Measurements from ENCODE around the gene KLHDC3. TPM values are rescaled to one million over a fixed set of nuclear protein-coding genes. Genes with fewer than 3 reads are reported as not detected.
A peak's percentile ranks its signal among the peaks of the same experiment; 100 is the strongest.

Gene KLHDC3
- total and polyA plus RNA-seq, 11 donors, result 79.4 to 180 (median 102) TPM

GRCh38 chr6:43016943-43017334, 2.9 kb downstream of the KLHDC3 start:
- peaks cover 0 to 42% (median 38%) of the 10 kb centered on the region in 9 donors for H3K36me3 ChIP-seq
- ATAC-seq, result peak in 1 of 4 donors; percentile 2
- no peaks in the 10 kb centered on the region for H3K9me3 ChIP-seq
- peak in 3 of 5 donors; percentile 34 to 60 (median 40) for DNase-seq
- H3K4me3 ChIP-seq, result peak overlapping the region in 9 of 12 donors; percentile 20 to 90 (median 67)
- WGBS, 4 donors, result 20 to 65% (median 41%) methylated on average over 5 to 12 of the region's 12 CpGs
- TF ChIP-seq POLR2A (IDR thresholded peaks at IDR 0.05) (no peak), CTCF (IDR thresholded peaks at IDR 0.05) (no peak)
- peaks cover 4 to 62% (median 53%) of the 10 kb centered on the region in 12 donors for H3K4me1 ChIP-seq
- H3K27ac ChIP-seq, result peak overlapping the region; percentile 64 to 97 (median 84)
- no peaks in the 10 kb centered on the region for H3K27me3 ChIP-seq
- intact Hi-C loops (cut with DNase I), result loop anchor here in 5 of 10 donors (5.0 to 10.0 kb wide), 3 partner anchors 35 to 112 kb away; partner anchors contain the start of gene CUL7 (in 4 of the 5)

- no peaks in the 10 kb centered on the region for H3K27me3 ChIP-seq
- TF ChIP-seq CTCF (IDR thresholded peaks at IDR 0.05) (no peak), POLR2A (IDR thresholded peaks at IDR 0.05) (no peak)
- H3K9me3 ChIP-seq, result no peaks in the 10 kb centered on the region
- intact Hi-C loops (cut with DNase I), result loop anchor here in 5 of 10 donors (5.0 to 10.0 kb wide), 3 partner anchors 33 to 114 kb away; partner anchors contain the start of gene CUL7 (in 4 of the 5)
- no peak for DNase-seq
- peaks cover 0 to 47% (median 38%) of the 10 kb centered on the region in 9 donors for H3K36me3 ChIP-seq
- ATAC-seq, result no peak
- no peak overlapping the region for H3K4me3 ChIP-seq
- peak overlapping the region in 1 of 12 donors; percentile 82 for H3K27ac ChIP-seq
- peaks cover 4 to 72% (median 60%) of the 10 kb centered on the region in 12 donors for H3K4me1 ChIP-seq
- 87 to 97% (median 91%) methylated on average over 2 of the region's 2 CpGs for WGBS, 4 donors
These were observed 5.1 kb downstream of the KLHDC3 start for GRCh38 chr6:43019152-43019551.

DNA sequence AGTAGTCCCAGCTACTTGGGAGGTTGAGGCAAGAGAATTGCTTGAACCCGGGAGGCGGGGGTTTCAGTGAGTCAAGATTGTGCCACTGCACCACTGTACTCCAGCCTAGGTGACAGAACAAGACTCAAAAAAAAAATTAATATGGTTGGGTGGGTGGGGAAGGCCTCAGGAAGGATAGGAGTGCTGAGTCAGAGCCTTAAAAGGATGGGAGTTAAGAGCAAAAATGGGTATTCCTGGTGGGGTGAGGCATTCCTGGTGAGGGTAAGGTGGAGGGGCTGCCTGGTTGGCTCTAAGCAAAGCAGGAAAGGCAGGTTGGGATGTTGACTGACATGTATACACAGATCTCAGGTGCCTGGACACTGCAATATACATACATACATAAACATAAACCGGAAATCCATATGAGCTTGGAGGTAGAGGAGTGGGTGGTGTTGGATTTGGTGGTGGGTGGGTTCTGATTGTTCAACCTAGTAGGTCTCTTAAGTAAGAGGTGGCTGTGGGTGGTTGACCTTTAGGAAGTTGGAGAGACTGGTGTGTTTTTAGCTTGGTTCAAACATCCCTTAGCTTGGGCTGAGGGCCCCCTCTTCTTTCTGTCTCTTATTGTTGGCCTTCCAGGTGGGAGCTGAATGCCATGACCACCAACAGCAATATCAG, 6.1 kb downstream of the KLHDC3 start:
- peaks cover 0 to 55% (median 48%) of the 10 kb centered on the region in 9 donors for H3K36me3 ChIP-seq
- 93 to 95% (median 94%) methylated on average over 3 of the region's 3 CpGs for WGBS, 4 donors
- no peak for ATAC-seq
- peak overlapping the region in 1 of 12 donors; percentile 98 for H3K4me3 ChIP-seq
- H3K4me1 ChIP-seq, result peaks cover 0 to 71% (median 54%) of the 10 kb centered on the region in 12 donors
- H3K27ac ChIP-seq, result peak overlapping the region in 3 of 12 donors; percentile 93 to 96 (median 94)
- no peaks in the 10 kb centered on the region for H3K9me3 ChIP-seq
- H3K27me3 ChIP-seq, result no peaks in the 10 kb centered on the region
- intact Hi-C loops (cut with DNase I), result loop anchor here in 1 of 10 donors (2.0 kb wide), 1 partner anchor 33 kb away; the partner anchor contains the start of gene CUL7
- DNase-seq, result no peak
- TF ChIP-seq POLR2A (IDR thresholded peaks at IDR 0.05) (no peak), CTCF (IDR thresholded peaks at IDR 0.05) (no peak)

DNA sequence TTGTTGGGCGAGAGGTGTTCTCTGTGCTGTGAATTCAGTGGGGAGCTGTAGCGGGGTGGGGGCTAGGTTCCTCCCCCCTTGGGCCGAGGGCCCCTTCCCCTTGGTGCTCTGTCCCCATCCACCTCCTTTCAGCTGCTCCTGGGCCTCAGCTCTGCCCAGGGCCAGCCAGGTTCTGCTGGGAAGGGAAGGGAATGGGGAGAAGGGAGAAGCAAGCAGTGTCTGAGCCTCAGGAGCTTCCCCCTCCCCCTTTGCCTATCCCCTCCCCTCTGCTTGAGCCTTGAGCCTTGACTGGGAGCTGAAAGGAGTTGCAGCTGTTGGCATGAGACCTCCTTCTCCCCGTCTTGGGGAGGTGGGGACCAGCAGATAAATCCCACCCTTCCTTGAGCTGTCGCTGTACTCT, 6.8 kb downstream of the KLHDC3 start:
- H3K4me3 ChIP-seq, result peak overlapping the region in 11 of 12 donors; percentile 72 to 98 (median 92)
- H3K9me3 ChIP-seq, result no peaks in the 10 kb centered on the region
- intact Hi-C loops (cut with DNase I), result loop anchor here in 1 of 10 donors (2.0 kb wide), 1 partner anchor 32 kb away; the partner anchor contains the start of gene CUL7
- DNase-seq (no peak), ATAC-seq (peak in 1 of 4 donors; percentile 2)
- no peak for TF ChIP-seq POLR2A (IDR thresholded peaks at IDR 0.05)
- peaks cover 0 to 64% (median 47%) of the 10 kb centered on the region in 12 donors for H3K4me1 ChIP-seq
- peak overlapping the region; percentile 7 to 96 (median 87) for H3K27ac ChIP-seq
- H3K27me3 ChIP-seq, result no peaks in the 10 kb centered on the region
- H3K36me3 ChIP-seq, result peaks cover under 1 to 62% (median 54%) of the 10 kb centered on the region in 9 donors
- 49 to 61% (median 56%) methylated on average over 3 to 5 of the region's 5 CpGs for WGBS, 4 donors

Data from heart left ventricle (tissue), 16 donors.